Stimulated activated CD8-positive, alpha-beta memory T cell treated with anti-CD3 and anti-CD28 coated beads, Interleukin-4, amount 100 ng/mL, for 1 hour (primary cell): Measurements from ENCODE around the gene AOC2.
"Not testable (repeated sequence)": the region's sequence is repeated elsewhere in the genome, so short reads cannot be mapped to it uniquely, and the experiment has no call there.

Experiments used
- DNase-seq, 2 donors: peaks; one replicate each; pipeline ENCODE4 v3.0.0-alpha.2; 2020; ENCODE audit warnings: low read depth in 2 of 2, low spot score in 1 of 2

AOC2 gene

GRCh38 chr17:42880776-42881310 is 36.5 kb downstream of the AOC2 start:
- DNase-seq = no peak

- DNase-seq = not testable (repeated sequence)
Observed at GRCh38 chr17:42881706-42882105, 37.3 kb downstream of the AOC2 start.

- DNase-seq = no peak
Observed at GRCh38 chr17:42882166-42882565, 37.8 kb downstream of the AOC2 start.

GRCh38 chr17:42883802-42884558 is 39.6 kb downstream of the AOC2 start:
- DNase-seq = no peak

- DNase-seq = not testable (repeated sequence)
Observed at GRCh38 chr17:42885806-42886205, 41.4 kb downstream of the AOC2 start.

- DNase-seq = no peak
Observed at GRCh38 chr17:42886283-42887176, 42.1 kb downstream of the AOC2 start.

- no peak for DNase-seq
Observed at GRCh38 chr17:42889809-42890208, 45.4 kb downstream of the AOC2 start.

GRCh38 chr17:42891539-42892152 is 47.3 kb downstream of the AOC2 start:
- no peak for DNase-seq

GRCh38 chr17:42893359-42893758 is 49.0 kb downstream of the AOC2 start:
- DNase-seq = no peak

GRCh38 chr17:42894283-42895184 is 50.2 kb downstream of the AOC2 start:
- DNase-seq = no peak

- no peak for DNase-seq
Observed at GRCh38 chr17:42895185-42895555, 50.8 kb downstream of the AOC2 start.

GRCh38 chr17:42898147-42898811 is 53.9 kb downstream of the AOC2 start:
- no peak for DNase-seq

- not testable (repeated sequence) for DNase-seq
Observed at GRCh38 chr17:42899981-42900380, 55.6 kb downstream of the AOC2 start.
